Measurements from ENCODE around the gene MPZL2. TPM values are rescaled to one million over a fixed set of nuclear protein-coding genes. Genes with fewer than 3 reads are reported as not detected.
"Not testable (repeated sequence)": the region's sequence is repeated elsewhere in the genome, so short reads cannot be mapped to it uniquely, and the experiment has no call there.

MPZL2 gene
- total RNA-seq, 4 donors from 2014 or later, result 59.5 to 86.5 (median 75.0) TPM

DNA sequence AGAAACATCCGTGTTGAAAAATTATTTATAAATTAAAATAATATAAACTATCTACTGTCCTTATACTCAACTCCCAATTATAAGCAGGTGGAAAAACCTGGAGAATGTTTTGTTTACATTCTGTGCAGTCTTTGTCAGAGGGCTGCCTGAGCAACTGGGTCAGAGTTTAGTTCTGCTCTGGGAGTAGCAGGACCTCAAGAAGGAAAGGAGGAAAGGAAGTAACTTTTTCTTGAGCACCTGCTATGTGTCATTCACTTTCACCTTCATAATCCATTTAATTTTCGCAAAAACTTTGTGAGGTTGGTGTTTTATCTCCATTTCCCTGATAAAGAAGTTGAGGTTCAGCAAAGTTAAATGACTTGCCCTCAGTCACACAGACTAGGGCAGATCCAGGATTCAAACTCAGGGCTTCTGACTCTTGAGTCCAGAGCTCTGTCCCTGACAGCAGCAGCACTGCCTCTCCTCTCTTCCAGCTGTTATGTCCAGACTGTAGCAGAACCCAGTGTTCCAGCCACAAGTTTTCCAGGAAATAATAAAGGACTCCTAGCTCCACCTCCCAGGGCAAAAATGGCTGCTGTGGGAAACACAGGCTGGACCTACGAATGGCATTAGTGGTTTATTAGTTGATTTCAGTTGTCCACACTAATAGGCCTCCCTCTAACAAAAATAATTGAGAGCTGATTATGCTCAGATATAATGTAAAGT, 46.8 kb upstream of the MPZL2 start:
- H3K4me1 ChIP-seq, result peaks cover 6 to 27% (median 20%) of the 10 kb centered on the region in 4 donors
- intact Hi-C loops (cut with DNase I; ENCODE audit: low total_unique reads), result no loop called here
- no peak for TF ChIP-seq POLR2A (IDR thresholded peaks at IDR 0.05)
- peak in 1 of 3 donors; percentile 14 for TF ChIP-seq POLR2AphosphoS5 (IDR thresholded peaks at IDR 0.05)
- no peaks in the 10 kb centered on the region for H3K9me3 ChIP-seq
- H3K36me3 ChIP-seq, result no peaks in the 10 kb centered on the region
- WGBS, 2 donors (ENCODE audit: low coverage in 1 of 2), result 40 to 41% methylated on average over 3 of the region's 3 CpGs
- H3K27ac ChIP-seq, result peak overlapping the region in 2 of 4 donors; percentile 1 to 7
- peaks cover 5% of the 10 kb centered on the region for H3K27me3 ChIP-seq
- in situ Hi-C loops (cut with MboI; ENCODE audit: low pct_ligation_motif_present in 1 of 4, low pct_unique_long_range_greater_than_20kb in 1 of 4, low sequenced_read_pairs in 3 of 4), result no loop called here
- peak; percentile 28 for DNase-seq
- no peak overlapping the region for H3K4me3 ChIP-seq

DNA sequence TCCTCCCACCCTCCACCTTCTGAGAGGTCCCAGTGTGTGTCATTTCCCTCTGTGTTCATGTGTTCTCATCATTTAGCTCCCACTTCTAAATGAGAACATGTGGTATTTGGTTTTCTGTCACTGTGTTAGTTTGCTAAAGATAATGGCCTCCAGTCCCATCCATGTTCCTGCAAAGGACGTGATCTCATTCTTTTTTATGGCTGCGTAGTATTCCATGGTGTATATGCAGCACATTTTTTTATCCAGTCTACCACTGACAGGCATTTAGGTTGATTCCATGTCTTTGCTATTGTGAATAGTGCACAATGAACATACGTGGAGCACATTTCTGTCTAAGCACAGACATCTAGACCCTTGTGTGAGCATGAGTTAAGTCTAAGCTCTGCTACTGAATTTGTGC, 46.2 kb upstream of the MPZL2 start:
- peaks cover 0 to 21% (median 13%) of the 10 kb centered on the region in 4 donors for H3K4me1 ChIP-seq
- no peaks in the 10 kb centered on the region for H3K9me3 ChIP-seq
- in situ Hi-C loops (cut with MboI; ENCODE audit: low pct_ligation_motif_present in 1 of 4, low pct_unique_long_range_greater_than_20kb in 1 of 4, low sequenced_read_pairs in 3 of 4) (no loop called here), intact Hi-C loops (cut with DNase I; ENCODE audit: low total_unique reads) (no loop called here)
- H3K27me3 ChIP-seq, result peaks cover 5% of the 10 kb centered on the region
- H3K4me3 ChIP-seq, result no peak overlapping the region
- DNase-seq, result no peak
- TF ChIP-seq POLR2A (IDR thresholded peaks at IDR 0.05) (no peak), EP300 (IDR thresholded peaks at IDR 0.05; ENCODE audit: low read depth) (no peak), POLR2AphosphoS5 (IDR thresholded peaks at IDR 0.05) (no peak)
- TF ChIP-seq, protein P1, sequence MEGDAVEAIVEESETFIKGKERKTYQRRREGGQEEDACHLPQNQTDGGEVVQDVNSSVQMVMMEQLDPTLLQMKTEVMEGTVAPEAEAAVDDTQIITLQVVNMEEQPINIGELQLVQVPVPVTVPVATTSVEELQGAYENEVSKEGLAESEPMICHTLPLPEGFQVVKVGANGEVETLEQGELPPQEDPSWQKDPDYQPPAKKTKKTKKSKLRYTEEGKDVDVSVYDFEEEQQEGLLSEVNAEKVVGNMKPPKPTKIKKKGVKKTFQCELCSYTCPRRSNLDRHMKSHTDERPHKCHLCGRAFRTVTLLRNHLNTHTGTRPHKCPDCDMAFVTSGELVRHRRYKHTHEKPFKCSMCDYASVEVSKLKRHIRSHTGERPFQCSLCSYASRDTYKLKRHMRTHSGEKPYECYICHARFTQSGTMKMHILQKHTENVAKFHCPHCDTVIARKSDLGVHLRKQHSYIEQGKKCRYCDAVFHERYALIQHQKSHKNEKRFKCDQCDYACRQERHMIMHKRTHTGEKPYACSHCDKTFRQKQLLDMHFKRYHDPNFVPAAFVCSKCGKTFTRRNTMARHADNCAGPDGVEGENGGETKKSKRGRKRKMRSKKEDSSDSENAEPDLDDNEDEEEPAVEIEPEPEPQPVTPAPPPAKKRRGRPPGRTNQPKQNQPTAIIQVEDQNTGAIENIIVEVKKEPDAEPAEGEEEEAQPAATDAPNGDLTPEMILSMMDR (IDR thresholded peaks at IDR 0.05), result no peak
- WGBS, 2 donors (ENCODE audit: low coverage in 1 of 2), result 60 to 83% methylated on average over 1 to 3 of the region's 3 CpGs
- H3K36me3 ChIP-seq, result no peaks in the 10 kb centered on the region
- no peak overlapping the region for H3K27ac ChIP-seq

DNA sequence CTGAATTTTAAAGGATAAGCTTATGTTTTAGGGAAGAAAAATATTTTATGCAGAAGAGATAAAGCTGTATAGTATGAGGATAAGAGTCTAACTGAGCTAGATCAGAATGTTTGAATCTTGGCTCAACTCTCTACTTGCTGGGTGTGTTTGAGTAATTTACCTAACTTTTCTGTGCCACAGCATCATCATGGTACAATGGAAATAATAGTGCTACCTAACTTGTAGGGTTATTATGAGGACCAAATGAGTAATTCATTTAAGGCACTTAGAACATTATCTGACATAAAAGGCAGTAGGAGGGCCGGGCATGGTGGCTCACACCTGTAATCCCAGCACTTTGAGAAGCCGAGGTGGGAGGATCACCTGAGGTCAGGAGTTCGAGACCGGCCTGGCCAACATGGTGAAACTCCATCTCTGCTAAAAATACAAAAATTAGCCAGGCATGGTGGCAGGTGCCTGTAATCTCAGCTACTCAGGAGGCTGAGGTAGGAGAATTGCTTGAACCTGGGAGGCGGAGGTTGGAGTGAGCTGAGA, 45.0 kb upstream of the MPZL2 start:
- H3K4me3 ChIP-seq; H3K4me1 ChIP-seq; H3K9me3 ChIP-seq; DNase-seq; intact Hi-C loops (cut with DNase I; ENCODE audit: low total_unique reads); H3K27me3 ChIP-seq; H3K36me3 ChIP-seq; in situ Hi-C loops (cut with MboI; ENCODE audit: low pct_ligation_motif_present in 1 of 4, low pct_unique_long_range_greater_than_20kb in 1 of 4, low sequenced_read_pairs in 3 of 4); H3K27ac ChIP-seq: not testable (repeated sequence)
- 91 to 100% methylated on average over 1 to 5 of the region's 5 CpGs for WGBS, 2 donors (ENCODE audit: low coverage in 1 of 2)

DNA sequence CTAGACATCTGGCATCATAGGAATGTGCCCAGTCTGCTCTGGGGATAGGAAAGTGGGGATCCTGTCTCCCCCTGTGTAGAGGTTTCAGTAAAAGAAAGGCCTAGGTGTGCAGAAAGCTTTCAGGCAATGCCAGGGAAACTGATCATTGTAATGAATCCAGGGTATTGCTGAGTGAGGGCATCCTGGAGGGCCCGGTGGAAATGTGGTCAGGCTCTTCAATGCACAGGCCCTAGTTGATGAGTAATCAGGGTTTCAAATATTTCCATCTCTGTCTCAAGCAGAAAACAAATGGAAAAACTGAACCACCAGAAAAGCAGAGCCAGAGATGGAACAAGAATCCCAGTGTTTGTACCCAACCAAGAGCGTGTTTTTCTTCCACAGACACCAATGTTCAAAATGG, 42.5 kb upstream of the MPZL2 start:
- Histone ChIP-seq H3K27me3 (peaks cover 17% of the 10 kb centered on the region), H3K4me3 (peak overlapping the region in 1 of 4 donors; percentile 12), H3K27ac (peak overlapping the region in 3 of 4 donors; percentile 22 to 39 (median 28)), H3K36me3 (no peaks in the 10 kb centered on the region), H3K4me1 (peaks cover 0 to 10% (median 4%) of the 10 kb centered on the region in 4 donors), H3K9me3 (no peaks in the 10 kb centered on the region)
- DNase-seq, result no peak
- intact Hi-C loops (cut with DNase I; ENCODE audit: low total_unique reads) (no loop called here), in situ Hi-C loops (cut with MboI; ENCODE audit: low pct_ligation_motif_present in 1 of 4, low pct_unique_long_range_greater_than_20kb in 1 of 4, low sequenced_read_pairs in 3 of 4) (no loop called here)
- TF ChIP-seq POLR2A (IDR thresholded peaks at IDR 0.05) (no peak), EP300 (IDR thresholded peaks at IDR 0.05; ENCODE audit: low read depth) (no peak), POLR2AphosphoS5 (IDR thresholded peaks at IDR 0.05) (no peak)
- TF ChIP-seq, protein P1 (IDR thresholded peaks at IDR 0.05), result no peak
- 61 to 87% methylated on average over 2 of the region's 2 CpGs for WGBS, 2 donors (ENCODE audit: low coverage in 1 of 2)

DNA sequence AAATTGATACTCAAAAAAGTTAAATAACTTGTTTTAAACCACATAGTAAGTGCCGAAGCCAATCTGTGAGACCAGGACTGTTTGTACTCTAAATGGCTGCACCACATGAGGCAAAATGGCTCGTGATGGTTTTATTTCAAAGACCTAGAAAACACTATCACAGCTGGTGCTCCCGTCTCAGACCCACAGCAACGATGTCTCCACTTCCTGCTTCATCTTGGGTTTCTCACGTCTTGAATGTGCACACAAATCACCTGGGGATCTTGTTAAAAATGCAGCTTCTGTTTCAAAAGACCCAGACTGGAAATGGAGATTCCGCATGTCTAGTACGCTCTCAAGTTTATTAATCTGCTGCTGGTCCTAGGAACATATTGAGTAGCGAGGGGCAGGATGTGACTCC, 41.6 kb upstream of the MPZL2 start:
- Histone ChIP-seq H3K36me3 (no peaks in the 10 kb centered on the region), H3K9me3 (no peaks in the 10 kb centered on the region), H3K27ac (peak overlapping the region; percentile 16 to 53 (median 25)), H3K4me3 (peak overlapping the region in 1 of 4 donors; percentile 23), H3K27me3 (peaks cover 19% of the 10 kb centered on the region), H3K4me1 (peaks cover 0 to 4% (median under 1%) of the 10 kb centered on the region in 4 donors)
- 58 to 66% methylated on average over 4 to 8 of the region's 8 CpGs for WGBS, 2 donors (ENCODE audit: low coverage in 1 of 2)
- TF ChIP-seq POLR2AphosphoS5 (IDR thresholded peaks at IDR 0.05) (no peak), POLR2A (IDR thresholded peaks at IDR 0.05) (no peak), EP300 (IDR thresholded peaks at IDR 0.05; ENCODE audit: low read depth) (no peak)
- TF ChIP-seq, protein P1 (IDR thresholded peaks at IDR 0.05), result no peak
- in situ Hi-C loops (cut with MboI; ENCODE audit: low pct_ligation_motif_present in 1 of 4, low pct_unique_long_range_greater_than_20kb in 1 of 4, low sequenced_read_pairs in 3 of 4) (no loop called here), intact Hi-C loops (cut with DNase I; ENCODE audit: low total_unique reads) (no loop called here)
- no peak for DNase-seq

All from transverse colon (tissue), 4 donors.